ENCODE measurements around the gene UBR4. TPM values are rescaled to one million over a fixed set of nuclear protein-coding genes. Genes with fewer than 3 reads are reported as not detected.

Gene UBR4
- total RNA-seq, 1 experiment from 2014 or later = 126 TPM

DNA sequence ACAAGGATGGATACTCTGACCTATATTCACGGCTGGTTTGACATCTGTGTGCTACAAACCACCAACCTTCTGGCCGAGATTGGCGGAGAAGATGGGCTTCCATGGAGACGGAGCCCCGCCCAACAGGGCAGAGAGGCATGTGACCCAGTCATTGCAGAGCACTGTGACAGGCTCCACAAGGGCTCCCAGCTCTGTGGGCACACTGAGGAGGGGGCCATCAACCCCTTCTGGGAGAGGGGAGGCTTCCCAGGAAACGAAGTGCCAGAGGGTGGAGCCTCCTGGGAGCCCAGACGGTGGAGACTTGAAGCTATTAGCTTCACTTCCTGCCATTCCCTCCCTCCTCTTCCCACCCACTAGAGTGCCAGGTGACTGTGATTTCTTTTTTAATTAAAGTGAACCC, 182.0 kb downstream of the UBR4 start:
- Histone ChIP-seq H3K36me3 (ENCODE audit: control insufficient read depth, insufficient read depth, low read length) (no peaks in the 10 kb centered on the region), H3K4me1 (ENCODE audit: control insufficient read depth, insufficient read depth, low read length) (no peaks in the 10 kb centered on the region), H3K27ac (ENCODE audit: low read length) (no peak overlapping the region), H3K9me3 (ENCODE audit: control insufficient read depth, insufficient read depth, low read depth, low read length) (no peaks in the 10 kb centered on the region), H3K27me3 (ENCODE audit: control insufficient read depth, insufficient read depth, low read length) (no peaks in the 10 kb centered on the region), H3K4me3 (ENCODE audit: low read depth in 2 of 2, low read length in 2 of 2) (no peak overlapping the region)
- intact Hi-C loops (cut with micrococcal nuclease; ENCODE audit: unreplicated experiment) = no loop called here
- POLR2A ChIA-PET = interaction anchor here (0.7 kb wide), 1 partner anchor 11 kb away, joined by 4 read pairs; no protein-coding TSS in a partner anchor
- ATAC-seq = no peak
- no peak for DNase-seq (ENCODE audit: low read depth, low spot score)
- in situ Hi-C loops (cut with HindIII; ENCODE audit: low pct_unique_long_range_greater_than_20kb, low sequenced_read_pairs) = no loop called here
- no peak for TF ChIP-seq TCF7L2 (IDR thresholded peaks at IDR 0.05; ENCODE audit: low read depth, low read length)
- no peak for TF ChIP-seq POLR2AphosphoS5 (IDR thresholded peaks at IDR 0.05; ENCODE audit: low read depth, low read length)
- TF ChIP-seq SIN3A (IDR thresholded peaks at IDR 0.05; ENCODE audit: borderline replicate concordance, insufficient read depth, low read depth, low read length) = no peak
- TF ChIP-seq, protein P1, sequence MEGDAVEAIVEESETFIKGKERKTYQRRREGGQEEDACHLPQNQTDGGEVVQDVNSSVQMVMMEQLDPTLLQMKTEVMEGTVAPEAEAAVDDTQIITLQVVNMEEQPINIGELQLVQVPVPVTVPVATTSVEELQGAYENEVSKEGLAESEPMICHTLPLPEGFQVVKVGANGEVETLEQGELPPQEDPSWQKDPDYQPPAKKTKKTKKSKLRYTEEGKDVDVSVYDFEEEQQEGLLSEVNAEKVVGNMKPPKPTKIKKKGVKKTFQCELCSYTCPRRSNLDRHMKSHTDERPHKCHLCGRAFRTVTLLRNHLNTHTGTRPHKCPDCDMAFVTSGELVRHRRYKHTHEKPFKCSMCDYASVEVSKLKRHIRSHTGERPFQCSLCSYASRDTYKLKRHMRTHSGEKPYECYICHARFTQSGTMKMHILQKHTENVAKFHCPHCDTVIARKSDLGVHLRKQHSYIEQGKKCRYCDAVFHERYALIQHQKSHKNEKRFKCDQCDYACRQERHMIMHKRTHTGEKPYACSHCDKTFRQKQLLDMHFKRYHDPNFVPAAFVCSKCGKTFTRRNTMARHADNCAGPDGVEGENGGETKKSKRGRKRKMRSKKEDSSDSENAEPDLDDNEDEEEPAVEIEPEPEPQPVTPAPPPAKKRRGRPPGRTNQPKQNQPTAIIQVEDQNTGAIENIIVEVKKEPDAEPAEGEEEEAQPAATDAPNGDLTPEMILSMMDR (IDR thresholded peaks at IDR 0.05) = no peak
- TF ChIP-seq, protein P2, sequence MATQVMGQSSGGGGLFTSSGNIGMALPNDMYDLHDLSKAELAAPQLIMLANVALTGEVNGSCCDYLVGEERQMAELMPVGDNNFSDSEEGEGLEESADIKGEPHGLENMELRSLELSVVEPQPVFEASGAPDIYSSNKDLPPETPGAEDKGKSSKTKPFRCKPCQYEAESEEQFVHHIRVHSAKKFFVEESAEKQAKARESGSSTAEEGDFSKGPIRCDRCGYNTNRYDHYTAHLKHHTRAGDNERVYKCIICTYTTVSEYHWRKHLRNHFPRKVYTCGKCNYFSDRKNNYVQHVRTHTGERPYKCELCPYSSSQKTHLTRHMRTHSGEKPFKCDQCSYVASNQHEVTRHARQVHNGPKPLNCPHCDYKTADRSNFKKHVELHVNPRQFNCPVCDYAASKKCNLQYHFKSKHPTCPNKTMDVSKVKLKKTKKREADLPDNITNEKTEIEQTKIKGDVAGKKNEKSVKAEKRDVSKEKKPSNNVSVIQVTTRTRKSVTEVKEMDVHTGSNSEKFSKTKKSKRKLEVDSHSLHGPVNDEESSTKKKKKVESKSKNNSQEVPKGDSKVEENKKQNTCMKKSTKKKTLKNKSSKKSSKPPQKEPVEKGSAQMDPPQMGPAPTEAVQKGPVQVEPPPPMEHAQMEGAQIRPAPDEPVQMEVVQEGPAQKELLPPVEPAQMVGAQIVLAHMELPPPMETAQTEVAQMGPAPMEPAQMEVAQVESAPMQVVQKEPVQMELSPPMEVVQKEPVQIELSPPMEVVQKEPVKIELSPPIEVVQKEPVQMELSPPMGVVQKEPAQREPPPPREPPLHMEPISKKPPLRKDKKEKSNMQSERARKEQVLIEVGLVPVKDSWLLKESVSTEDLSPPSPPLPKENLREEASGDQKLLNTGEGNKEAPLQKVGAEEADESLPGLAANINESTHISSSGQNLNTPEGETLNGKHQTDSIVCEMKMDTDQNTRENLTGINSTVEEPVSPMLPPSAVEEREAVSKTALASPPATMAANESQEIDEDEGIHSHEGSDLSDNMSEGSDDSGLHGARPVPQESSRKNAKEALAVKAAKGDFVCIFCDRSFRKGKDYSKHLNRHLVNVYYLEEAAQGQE (IDR thresholded peaks at IDR 0.05; ENCODE audit: insufficient read depth in 1 of 2, low read depth in 2 of 2, low read length in 1 of 2) = no peak
- CTCF ChIA-PET = no interaction called here
- no TSS peak for BruUV-seq (replicated peaks)

Other genes starting within 250 kb of the UBR4 start
- 103 TPM for gene EMC1, start 41.3 kb upstream of the UBR4 start, total RNA-seq (2021; ENCODE audit: unreplicated experiment)
- 90.1 TPM for gene MRTO4, start 41.5 kb upstream of the UBR4 start, total RNA-seq (2021; ENCODE audit: unreplicated experiment)
- gene AKR7A3, start 78.5 kb upstream of the UBR4 start, total RNA-seq (2021; ENCODE audit: unreplicated experiment) = 1.4 TPM
- gene AKR7A2, start 101.9 kb upstream of the UBR4 start, total RNA-seq (2021; ENCODE audit: unreplicated experiment) = 86.6 TPM
- 42.0 TPM for gene SLC66A1, start 102.1 kb upstream of the UBR4 start, total RNA-seq (2021; ENCODE audit: unreplicated experiment)

Data from Panc1 (cell line).